ENCODE data around the gene VAPB. TPM values are rescaled to one million over a fixed set of nuclear protein-coding genes. Genes with fewer than 3 reads are reported as not detected.
A peak's percentile ranks its signal among the peaks of the same experiment; 100 is the strongest.

Gene VAPB
- polyA plus RNA-seq, 1 donor from 2014 or later: 32.9 TPM

DNA sequence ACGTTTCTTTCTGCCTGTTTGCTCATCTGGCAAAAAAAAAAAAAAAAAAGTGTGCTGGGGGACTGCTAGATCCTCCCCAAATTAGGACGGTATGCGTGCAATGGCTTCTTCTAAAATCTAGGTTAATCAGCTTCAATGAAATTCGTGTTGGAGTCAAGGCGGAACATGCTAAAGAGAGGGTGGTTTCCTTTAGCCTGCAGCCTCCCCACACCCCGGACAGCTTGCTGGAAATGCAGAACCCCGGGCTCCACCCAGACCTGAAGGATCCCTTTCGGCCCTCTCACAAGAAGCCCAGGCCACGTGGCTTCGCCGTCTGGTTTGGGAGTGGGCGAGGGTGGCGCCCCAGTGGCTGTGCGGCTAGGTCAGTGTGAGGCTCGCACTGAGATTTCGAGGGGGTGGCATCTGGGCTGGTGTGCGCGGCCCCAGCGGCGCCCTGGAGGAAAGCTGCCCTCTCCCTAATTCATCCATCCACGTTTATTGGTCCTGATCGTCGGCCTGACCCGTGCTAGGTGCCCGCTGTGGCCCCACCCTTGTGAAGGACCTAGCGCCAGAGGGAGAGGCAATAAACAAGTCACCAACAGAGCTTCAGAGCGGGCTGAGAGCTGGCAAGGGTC lies 77.2 kb downstream of the VAPB start:
- no peak overlapping the region for H3K27ac Mint-ChIP-seq
- no peaks in the 10 kb centered on the region for H3K9me3 Mint-ChIP-seq
- H3K36me3 Mint-ChIP-seq: peaks cover 1% of the 10 kb centered on the region
- H3K4me3 Mint-ChIP-seq: no peak overlapping the region
- peaks cover 0 to 3% (median 0%) of the 10 kb centered on the region in 3 donors for H3K4me1 Mint-ChIP-seq
- peaks cover 4% of the 10 kb centered on the region for H3K27me3 Mint-ChIP-seq

DNA sequence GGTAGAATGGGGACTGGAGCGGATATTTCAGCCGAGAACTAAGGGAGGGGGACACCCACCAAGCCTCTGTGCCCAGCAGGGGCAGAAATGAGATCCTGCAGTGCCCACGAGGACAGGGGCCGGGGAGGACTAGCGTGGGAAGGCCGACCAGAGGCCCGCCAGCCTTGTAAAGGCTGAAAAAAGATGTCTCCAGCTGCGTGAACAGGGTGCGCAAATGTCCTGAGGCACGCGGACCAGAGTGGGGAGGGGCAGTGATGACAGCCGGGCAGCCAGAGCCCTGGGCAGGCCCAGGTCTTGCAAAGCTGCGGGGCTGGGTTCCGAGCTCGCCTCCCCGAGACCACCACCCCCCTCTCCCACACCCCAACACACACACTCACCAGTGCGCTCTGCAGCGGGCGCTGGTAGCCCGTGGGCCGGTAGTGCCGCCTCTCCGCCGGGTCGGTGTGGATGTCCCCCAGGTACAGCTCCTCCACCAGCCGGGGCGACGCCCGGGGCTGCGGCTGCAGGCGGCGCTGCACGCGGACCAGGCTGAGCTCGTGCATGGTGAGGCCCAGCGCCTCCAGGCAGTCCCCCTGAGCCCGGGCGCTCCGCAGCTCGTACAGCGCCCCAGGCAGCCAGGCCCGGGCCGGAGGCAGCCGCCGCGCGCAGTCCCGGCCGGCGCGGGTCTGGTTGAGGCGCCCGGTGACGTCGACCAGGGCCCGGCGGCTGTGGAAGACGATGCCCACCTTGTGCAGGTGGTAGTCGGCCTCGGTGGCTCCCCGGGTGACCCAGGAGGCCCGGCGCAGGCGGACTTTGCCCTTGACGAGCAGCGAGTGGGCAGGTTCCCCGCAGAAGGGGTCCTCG lies 77.9 kb downstream of the VAPB start:
- Mint-ChIP-seq H3K9me3 (no peaks in the 10 kb centered on the region), H3K4me3 (no peak overlapping the region), H3K27ac (no peak overlapping the region), H3K36me3 (peaks cover 1% of the 10 kb centered on the region), H3K27me3 (peaks cover 4% of the 10 kb centered on the region), H3K4me1 (peaks cover 0 to 3% (median 0%) of the 10 kb centered on the region in 3 donors)

DNA sequence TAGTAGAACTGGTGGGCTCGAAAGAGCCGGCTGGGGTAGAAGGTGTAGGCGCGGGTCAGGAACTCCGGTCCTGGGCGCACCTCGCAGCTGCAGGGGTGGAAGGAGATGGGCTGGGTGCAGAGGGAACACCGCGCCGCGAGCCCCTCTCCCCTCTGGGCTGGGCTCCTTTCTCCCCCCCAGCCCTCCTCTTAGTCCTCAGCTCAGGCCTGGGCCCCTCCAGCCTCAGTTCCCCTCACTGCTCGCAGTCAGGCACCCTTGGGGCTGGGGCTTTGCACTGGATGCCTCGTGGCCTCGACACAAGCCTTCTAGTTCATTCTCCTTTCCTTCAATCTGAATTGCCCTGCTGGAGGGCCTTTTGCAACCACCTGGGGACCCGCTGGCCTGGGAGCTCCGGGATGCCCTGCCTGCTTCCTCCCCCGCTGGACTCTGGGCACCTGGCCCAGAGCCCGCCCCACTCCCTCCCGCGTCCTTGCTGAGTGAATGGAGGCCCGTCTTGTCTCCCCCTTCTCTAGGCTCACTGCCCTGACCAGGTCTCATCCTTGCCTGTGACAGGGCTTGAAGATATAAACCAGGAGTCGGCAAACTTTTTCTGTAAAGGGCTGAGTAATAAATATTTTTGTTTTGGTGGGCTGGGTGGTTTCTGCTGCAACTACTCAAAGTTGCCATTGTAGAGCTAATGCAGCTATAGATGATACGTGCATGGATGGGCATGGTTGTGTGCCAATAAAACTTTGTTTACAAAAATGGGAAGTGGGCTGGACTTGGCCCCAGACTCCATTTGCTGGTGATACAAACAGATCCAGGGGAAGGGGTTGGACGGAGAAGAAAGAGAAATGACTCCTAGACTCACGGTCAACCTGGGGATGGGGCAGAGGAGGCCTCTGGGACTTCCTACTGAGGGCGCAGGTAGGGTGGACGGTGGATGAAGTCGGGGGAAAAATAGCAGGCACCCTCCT lies 78.8 kb downstream of the VAPB start:
- peaks cover 0 to 3% (median 0%) of the 10 kb centered on the region in 3 donors for H3K4me1 Mint-ChIP-seq
- H3K4me3 Mint-ChIP-seq: no peak overlapping the region
- no peaks in the 10 kb centered on the region for H3K9me3 Mint-ChIP-seq
- peak overlapping the region in 1 of 3 donors; percentile 19 for H3K27ac Mint-ChIP-seq
- H3K36me3 Mint-ChIP-seq: peaks cover 1% of the 10 kb centered on the region
- peaks cover 4% of the 10 kb centered on the region for H3K27me3 Mint-ChIP-seq

DNA sequence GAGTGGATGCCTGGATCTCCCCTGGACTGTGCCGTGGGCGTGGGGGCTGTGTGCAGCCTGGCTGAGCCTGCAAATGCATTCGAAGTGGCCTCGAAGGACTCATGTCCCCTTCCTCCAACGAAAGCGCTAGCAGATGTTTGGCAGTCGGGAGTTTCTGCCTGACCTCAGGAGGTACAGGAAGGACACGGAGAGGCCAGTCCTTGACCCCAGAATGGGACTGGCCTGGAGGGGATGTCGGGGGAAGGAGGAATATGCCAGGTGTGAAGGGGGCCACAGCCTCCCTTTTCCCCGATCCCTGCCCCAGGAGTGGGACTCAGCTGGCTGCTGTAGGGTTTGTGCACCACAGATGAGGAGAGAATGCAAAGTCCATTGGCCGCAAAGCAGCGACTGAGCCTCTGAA lies 80.6 kb downstream of the VAPB start:
- Mint-ChIP-seq H3K9me3 (no peaks in the 10 kb centered on the region), H3K4me1 (peaks cover 0 to 3% (median 0%) of the 10 kb centered on the region in 3 donors), H3K4me3 (no peak overlapping the region), H3K36me3 (peaks cover 1% of the 10 kb centered on the region), H3K27me3 (peaks cover 4% of the 10 kb centered on the region), H3K27ac (no peak overlapping the region)

DNA sequence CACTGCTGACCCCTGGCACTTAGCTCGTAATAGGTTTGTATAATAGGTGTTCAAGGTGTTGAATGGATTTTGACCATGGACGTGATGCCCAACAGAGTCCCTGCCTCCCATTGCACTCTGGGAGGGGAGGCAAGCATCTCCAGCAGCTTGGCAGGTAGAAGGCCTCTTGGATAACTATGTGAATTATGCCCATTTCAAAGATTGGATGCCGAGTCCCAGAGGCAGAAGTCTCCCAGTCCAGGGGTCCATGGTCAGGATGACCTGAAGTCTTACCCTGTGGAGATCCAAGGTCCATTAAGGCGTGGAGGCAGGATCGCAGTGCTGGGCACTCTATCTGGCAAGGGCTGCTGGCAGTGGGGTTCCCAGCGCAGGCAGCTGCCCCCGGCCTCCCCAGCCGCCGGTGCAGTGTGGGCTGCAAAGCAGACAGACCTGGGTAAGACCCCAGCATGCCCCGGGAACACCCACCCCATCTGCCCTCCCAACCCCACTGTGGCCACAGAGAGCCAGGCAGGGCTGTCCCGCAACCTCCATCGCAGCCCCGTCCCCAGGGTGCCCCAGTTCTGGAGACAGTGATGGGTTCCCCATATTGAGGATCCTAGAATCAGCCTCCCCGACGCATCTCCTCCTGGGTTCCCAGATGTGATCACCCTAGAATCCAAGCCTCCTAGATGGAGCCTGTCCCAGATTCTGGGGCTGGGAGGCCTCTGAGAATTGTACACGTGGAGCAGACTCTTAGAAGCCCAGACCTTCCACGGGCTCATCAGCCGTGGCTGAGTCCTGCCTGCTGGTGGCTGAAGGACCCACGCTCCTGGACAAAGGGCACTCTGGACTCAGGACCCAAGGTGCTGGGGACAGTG lies 81.5 kb downstream of the VAPB start:
- peaks cover 0 to 4% (median 0%) of the 10 kb centered on the region in 3 donors for H3K4me1 Mint-ChIP-seq
- no peak overlapping the region for H3K4me3 Mint-ChIP-seq
- no peaks in the 10 kb centered on the region for H3K9me3 Mint-ChIP-seq
- peaks cover 4% of the 10 kb centered on the region for H3K27me3 Mint-ChIP-seq
- H3K27ac Mint-ChIP-seq: no peak overlapping the region
- H3K36me3 Mint-ChIP-seq: peaks cover 1% of the 10 kb centered on the region

DNA sequence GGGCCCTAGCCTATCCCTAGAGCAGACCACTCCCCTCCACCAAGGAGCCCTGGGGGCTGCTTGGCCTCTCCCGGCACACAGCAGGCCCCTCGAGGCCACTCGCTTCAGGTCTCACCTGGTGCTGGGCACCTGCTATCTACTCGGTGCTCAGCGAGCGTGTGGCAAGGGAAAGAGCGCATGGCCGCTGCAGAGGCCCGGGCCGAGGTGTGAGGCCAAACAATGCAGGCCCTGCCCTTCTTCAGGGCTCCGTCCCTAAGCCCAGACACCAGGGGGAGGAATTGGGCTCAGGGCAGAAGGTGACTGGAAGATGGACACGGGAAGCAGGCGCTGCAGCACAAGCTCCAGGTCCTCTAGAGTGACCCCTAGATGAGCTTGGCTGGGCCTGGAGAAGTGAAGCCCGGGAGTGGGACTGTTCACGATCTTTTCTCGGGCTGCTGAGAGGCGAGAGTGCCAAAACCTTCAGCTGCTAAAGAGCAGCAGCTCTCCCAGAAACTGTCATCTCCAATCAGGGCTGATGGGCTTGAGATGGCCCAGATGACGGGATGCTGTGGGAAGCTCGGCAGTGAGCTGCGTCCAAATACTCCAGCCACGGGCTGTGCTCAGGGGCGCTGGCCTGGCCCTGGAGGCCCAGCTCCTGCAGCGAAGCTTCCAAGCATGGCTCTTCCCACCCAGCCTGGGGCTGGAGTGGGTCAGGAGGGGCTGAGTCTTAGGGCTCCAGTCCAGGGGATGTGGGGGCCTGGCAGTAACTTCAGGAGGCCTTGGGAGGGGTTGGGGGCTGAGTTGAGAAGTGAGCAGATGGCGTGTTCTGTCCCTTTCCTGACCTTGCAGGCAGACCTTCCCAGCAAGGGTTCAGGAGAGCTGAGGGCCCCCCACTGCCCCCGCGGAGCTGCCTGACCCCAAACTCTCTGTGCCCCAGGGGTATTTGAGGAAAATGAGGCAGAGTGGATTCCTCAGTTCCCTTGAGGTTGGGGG lies 82.5 kb downstream of the VAPB start:
- peaks cover 4% of the 10 kb centered on the region for H3K27me3 Mint-ChIP-seq
- H3K27ac Mint-ChIP-seq: no peak overlapping the region
- peaks cover 1% of the 10 kb centered on the region for H3K36me3 Mint-ChIP-seq
- H3K9me3 Mint-ChIP-seq: peaks cover 0 to 1% (median 0%) of the 10 kb centered on the region in 3 donors
- H3K4me3 Mint-ChIP-seq: no peak overlapping the region
- peaks cover 0 to 4% (median 0%) of the 10 kb centered on the region in 3 donors for H3K4me1 Mint-ChIP-seq

DNA sequence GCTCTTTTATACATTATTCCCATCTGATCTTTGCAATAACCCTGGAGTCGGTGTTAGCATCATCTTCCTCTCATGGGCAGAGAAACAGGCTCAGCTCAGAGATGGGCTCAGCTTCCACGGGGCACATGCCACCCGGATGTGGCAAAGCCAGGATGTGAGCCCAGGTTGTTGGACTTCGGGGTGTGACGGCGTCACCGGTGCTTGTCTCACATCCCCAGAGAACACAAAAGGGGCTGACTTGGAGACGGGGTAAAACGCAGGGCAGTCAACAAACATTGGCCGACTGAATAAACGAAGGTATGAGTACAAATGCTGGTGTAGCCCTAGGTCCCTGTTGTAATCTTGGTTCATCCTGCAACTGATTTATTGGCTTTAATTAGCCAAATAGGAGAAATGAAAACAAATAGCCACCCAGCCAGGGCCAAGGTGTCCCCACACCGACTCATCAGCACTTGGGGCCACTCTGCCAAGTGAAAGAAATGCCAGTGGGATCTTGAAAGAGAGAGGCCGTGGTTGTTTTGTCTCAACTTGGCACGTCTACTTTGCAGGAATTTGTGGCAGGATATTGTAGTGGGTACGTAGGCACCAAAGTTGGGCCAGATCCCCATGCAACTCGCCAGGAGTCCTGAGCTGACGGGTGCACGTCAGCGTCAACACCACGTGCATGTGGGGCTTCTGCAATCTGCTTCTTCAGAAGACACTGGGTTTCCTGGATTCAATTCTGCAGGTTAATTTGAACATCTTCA lies 83.4 kb downstream of the VAPB start:
- H3K27me3 Mint-ChIP-seq: peaks cover 2% of the 10 kb centered on the region
- H3K27ac Mint-ChIP-seq: peak overlapping the region in 1 of 3 donors; percentile 63
- no peak overlapping the region for H3K4me3 Mint-ChIP-seq

DNA sequence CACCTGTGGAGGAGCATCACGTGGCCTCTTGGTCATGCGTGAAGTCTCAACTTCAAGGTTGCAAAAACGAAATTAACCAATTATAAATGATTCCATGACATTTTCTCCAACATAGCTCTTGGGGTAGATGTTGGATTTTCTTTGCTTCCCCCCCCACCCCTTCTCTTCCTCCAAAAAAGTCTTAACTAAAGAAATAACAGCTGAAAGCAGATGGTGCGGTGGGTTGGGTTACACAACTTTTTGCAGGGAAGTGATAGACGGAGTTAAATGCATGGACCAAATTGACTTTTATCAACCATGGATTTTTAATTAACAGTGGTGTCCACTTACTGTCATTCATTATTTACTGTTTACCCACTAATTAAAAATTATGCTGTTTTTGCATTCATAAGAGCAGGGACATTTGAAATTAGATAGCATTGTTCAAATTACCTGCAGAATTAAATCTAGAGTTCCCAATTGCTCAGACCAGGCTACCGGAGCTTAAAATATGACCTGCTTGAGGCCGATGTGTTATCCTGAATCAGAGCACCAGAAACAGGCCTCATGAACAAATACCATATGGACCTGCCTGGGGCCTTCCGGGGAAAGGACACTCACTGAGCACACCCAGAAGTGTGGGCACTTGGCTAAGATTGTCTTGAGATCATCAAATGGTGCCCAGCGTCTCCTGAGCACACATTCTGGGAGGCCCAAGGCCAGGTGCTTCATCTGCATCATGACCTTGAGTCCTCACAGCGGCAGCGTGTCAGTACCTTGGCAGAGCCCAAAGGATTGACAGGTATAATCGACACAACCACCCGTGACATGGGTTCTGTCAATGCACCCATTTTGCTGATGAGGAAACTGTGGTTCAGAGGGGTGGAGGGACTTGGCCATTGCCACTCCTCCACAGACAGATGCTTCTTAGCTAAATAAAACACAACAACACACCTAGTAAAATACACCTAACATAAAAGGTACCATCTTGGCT lies 84.7 kb downstream of the VAPB start:
- no peak overlapping the region for H3K4me3 Mint-ChIP-seq
- H3K9me3 Mint-ChIP-seq: peaks cover 5 to 9% (median 6%) of the 10 kb centered on the region in 3 donors
- H3K36me3 Mint-ChIP-seq: peaks cover 4% of the 10 kb centered on the region
- no peaks in the 10 kb centered on the region for H3K27me3 Mint-ChIP-seq
- H3K4me1 Mint-ChIP-seq: peaks cover 0 to 1% (median 0%) of the 10 kb centered on the region in 3 donors
- H3K27ac Mint-ChIP-seq: no peak overlapping the region

More for the DNA sequence above, 83.4 kb downstream of the VAPB start:
- Mint-ChIP-seq H3K4me1 (peaks cover 0 to 4% (median 0%) of the 10 kb centered on the region in 3 donors), H3K36me3 (peaks cover 4% of the 10 kb centered on the region), H3K9me3 (peaks cover 0 to 5% (median 0%) of the 10 kb centered on the region in 3 donors)

DNA sequence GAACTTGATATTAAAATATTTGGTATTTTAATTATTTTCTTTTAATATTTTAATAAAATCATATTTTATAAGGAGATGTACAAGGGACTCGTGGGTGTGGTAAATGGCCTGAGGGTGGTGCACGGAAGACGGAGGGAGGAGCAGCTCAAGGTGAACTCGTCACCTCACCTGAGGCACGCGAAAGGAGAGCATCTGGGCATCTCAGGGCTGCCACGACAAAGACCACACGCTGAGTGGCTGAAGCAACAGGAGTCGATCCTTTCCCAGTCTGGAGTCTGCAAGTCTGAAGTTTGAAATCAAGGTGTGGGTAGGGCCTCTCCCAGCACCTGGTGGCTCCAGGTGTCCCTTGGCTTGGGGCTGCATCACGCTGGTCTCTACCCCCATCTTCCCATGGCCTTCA lies 86.4 kb downstream of the VAPB start:
- peaks cover 5 to 9% (median 6%) of the 10 kb centered on the region in 3 donors for H3K9me3 Mint-ChIP-seq
- peaks cover 0 to 1% (median 0%) of the 10 kb centered on the region in 3 donors for H3K4me1 Mint-ChIP-seq

DNA sequence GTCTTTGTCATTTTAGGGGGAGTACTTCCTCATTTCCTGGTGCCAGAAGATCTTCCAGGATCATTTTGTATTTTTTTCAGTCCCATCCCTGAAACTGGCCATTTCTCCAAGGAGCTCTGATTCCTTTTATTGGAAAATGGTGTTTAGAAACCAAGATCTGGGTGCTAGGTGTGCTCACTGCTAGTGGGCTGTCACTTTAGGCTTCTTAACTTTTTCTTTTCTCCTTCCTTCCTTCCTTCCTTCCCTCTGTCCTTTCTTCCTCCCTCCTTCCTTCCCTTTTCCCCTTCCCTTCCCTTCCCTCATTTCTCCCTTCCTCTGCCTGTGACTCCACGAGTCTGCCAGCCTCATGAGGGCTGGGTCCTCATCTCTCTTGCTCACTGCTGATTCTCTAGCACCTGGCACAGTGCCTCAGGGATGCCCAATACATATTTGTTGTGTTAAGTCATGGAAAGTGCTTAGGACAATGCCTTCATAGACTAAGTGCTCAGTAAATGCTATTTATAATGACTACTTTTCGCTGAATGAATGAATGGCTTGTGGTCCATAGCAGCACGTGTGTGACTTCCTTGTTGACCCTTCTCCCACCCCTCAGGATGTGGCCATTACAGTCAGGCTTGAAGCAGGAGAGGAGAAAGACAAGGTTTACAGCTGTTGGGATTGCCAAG lies 89.2 kb downstream of the VAPB start:
- Mint-ChIP-seq H3K4me1 (peaks cover 0 to 1% (median 0%) of the 10 kb centered on the region in 3 donors), H3K9me3 (peaks cover 5 to 9% (median 6%) of the 10 kb centered on the region in 3 donors)

More for the DNA sequence above, 86.4 kb downstream of the VAPB start:
- Mint-ChIP-seq H3K4me3 (no peak overlapping the region), H3K36me3 (peaks cover 3% of the 10 kb centered on the region), H3K27ac (no peak overlapping the region), H3K27me3 (no peaks in the 10 kb centered on the region)

DNA sequence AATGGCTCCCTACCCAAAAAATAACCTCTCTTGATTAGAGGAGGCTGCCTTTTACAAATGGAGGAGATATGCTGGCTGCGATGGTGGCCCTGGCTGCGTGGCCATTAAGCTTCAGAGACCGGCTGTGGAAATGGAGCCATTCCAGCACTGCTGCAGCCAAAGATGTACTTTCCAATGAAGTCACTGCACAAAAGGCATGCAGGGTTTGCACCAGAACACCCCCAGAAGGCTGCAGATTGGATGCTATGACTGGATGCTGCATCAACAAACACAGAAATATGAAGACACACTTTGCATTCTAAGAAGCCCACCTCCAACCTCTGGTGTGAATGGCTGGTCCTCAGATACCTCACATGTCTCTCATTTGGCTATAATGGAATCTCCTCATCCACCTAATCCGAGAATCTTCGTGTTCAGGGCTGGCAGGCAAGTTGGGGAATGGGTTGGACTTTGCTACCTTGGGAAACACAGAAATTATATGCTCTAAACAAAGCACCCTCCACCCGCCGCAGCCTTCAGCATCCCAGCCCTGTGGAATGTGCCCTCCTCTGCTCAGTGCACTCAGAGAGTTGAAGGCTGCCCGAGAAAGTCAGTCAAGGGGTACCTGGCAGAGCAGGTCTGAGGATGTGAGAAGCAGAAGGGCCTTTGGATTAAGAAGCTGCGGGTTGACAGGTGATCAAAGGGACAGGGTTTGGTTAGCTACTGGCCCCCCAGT lies 90.9 kb downstream of the VAPB start:
- Mint-ChIP-seq H3K9me3 (peaks cover 6 to 10% (median 8%) of the 10 kb centered on the region in 3 donors), H3K27me3 (peaks cover 2% of the 10 kb centered on the region), H3K4me1 (peaks cover 0 to under 1% (median 0%) of the 10 kb centered on the region in 3 donors), H3K4me3 (no peak overlapping the region), H3K27ac (no peak overlapping the region), H3K36me3 (peaks cover 3% of the 10 kb centered on the region)

More for the DNA sequence above, 89.2 kb downstream of the VAPB start:
- Mint-ChIP-seq H3K36me3 (peaks cover 3% of the 10 kb centered on the region), H3K4me3 (no peak overlapping the region), H3K27me3 (no peaks in the 10 kb centered on the region), H3K27ac (no peak overlapping the region)

All from IgD-negative memory B cell (primary cell).